NCI-H82 treated with DMSO at 0.1 percent for 48 hours (cell line): ENCODE results near the gene LGR4.
A peak's percentile ranks its signal among the peaks of the same experiment; 100 is the strongest.

Source experiments
- DNase-seq: peaks from one replicate; lab custom pipeline; 2025; ENCODE audit not compliant: unreplicated experiment; lab: John Stamatoyannopoulos, UW

LGR4 gene

DNA sequence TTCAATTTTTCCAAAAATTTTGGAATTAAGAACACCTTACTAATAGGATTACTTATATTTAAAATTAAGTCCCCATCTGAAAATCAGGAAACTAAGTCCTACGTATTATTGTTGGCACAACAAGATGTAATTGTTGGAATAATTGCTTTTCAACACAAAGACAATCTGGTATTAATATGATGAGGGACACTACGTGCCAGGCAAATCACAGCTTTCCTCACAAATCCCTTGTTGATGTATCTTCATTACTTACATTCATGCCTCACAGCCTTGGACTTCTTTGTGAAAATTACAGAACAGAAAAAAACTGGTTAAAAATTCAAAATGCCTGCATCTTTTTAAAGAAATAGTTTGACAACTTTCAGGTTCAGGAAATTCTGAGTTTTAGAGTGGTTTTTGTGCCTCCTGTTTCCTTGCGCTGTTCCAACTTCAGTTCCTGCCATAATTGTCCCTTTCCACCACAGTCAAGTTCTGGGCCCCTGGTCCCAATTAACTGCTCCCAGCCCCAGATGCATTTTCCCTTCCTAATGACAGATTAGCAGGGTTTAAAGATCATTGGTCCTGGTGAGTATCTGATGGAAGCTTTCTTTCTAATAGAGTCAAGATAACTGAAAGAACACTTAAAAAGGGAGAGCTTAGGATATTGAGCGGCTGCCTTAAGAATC, 86.3 kb downstream of the LGR4 start:
- DNase-seq = peak; percentile 2

DNA sequence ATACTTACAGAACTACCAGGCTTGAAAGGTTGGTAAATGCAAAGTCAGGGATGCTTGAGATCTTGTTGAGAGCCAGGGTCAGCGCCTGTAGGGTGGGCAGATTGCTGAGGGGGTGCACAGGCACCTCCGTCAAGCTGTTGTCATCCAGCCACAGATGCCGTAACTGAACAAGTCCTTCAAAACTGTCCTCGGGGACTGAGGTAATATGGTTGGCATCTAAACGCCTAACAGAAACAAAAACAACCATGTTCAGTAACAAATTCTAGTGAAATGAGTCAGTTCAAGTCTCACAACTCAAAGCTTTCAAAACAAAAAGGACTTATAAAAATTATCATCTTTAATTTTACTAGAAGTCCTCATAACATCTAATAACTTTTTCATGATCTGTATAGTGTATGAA, 87.3 kb downstream of the LGR4 start:
- DNase-seq = no peak

DNA sequence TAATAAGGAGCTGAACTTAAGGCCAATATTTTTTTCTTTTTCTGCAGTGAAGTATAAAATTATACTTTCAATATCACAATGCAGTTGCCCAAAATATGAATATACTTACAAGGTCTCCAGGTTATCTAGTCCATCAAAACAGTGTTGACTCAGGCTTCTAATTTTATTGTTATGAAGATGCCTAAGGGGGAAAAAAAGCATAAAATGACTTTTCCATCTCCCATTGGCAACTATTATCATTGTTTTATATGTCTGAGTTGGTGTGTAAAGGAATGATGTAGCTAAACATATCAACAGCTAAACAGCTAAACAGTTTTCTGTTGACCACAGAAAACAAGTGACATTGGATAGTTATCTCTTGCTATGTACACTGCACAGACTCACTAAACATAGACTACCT, 88.4 kb downstream of the LGR4 start:
- no peak for DNase-seq

DNA sequence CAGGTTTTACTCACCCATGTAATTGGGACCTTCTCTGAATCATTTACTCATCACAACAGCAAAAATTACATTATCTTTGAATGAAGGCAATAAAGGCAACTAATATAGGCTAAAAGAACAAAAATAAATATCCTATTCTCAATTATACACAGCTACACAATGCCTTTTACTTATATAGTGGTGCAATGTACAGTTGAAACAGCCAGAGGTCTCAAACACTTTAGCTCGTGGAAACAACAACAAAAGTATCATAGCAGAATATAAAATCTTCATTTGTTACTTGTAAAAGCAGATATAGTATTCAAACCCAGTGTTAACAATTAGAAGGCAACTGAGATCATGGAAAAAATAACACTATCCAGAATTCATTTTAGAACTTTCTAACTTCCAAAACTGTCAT, 88.9 kb downstream of the LGR4 start:
- DNase-seq = no peak

DNA sequence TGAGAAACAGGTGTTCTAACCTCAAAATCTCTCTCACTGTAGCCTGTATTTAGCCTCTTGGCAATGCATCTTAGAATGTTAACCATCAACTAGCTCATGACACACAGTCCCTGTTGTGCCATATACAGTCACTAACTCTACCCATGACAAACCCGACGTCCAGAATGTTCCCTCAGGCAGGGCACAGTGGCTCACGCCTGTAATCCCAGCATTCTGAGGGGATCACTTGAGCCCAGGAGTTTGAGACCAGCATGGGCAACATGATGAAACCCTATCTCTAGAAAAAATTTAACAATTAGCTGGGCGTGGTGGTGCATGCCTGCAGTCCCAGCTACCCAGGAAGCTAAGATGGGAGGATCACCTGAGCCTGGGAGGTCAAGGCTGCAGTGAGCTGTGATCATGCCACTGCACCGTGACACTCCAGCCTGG, 91.3 kb downstream of the LGR4 start:
- no peak for DNase-seq

DNA sequence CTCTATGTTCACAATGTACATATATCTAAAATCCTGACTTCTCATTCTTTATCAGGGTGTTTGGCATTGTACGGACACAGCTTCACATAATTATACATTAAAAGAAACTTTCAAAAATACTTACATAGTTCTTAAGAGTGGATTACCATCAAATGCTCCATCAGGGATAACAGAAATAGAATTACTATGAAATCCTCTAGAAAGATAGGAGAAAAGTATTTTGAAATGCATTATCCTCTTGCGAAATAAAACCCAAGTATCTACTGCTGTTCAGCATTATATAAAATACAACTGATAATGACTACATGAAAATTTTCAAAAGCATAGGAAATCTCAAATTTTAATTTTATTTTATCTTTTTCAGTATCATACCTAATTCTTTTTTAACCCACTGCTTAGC, 91.8 kb downstream of the LGR4 start:
- no peak for DNase-seq

DNA sequence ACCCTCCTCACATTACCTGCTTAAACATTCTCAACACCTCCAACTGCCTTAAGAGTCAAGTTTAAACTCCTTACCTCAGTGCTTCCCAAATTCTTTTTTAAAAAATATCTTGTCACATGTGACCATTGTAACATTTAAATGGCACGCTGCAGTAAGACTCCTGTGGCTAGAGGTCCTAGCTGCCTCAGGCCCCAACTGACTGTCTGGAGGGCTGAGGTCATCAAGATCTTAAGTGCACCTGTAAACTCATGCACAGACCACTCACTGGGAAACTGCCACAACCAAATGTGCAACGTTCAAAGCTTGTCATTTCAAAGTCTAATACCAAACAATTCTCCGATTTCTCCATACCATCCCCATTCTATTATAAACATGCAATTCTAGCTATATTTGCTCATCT, 93.1 kb downstream of the LGR4 start:
- no peak for DNase-seq

DNA sequence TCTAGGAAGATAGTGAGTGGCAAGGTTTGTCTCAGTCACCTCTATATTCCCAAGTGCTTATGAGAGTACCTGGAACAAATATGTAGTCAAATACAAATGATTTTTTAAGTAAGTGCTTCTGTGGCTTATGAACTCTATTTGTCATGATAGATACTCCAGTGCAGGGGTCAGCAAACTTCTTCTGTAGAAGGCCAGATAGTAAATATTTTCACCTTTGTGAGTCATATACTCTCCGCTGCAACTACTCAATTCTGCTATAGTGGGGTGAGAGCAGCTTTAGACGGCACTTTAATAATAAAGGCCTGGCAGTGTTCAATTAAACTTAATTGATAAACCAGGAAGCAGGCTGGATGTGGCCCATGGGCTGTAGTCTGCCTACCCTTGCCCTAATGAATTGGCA, 97.2 kb downstream of the LGR4 start:
- DNase-seq = no peak

DNA sequence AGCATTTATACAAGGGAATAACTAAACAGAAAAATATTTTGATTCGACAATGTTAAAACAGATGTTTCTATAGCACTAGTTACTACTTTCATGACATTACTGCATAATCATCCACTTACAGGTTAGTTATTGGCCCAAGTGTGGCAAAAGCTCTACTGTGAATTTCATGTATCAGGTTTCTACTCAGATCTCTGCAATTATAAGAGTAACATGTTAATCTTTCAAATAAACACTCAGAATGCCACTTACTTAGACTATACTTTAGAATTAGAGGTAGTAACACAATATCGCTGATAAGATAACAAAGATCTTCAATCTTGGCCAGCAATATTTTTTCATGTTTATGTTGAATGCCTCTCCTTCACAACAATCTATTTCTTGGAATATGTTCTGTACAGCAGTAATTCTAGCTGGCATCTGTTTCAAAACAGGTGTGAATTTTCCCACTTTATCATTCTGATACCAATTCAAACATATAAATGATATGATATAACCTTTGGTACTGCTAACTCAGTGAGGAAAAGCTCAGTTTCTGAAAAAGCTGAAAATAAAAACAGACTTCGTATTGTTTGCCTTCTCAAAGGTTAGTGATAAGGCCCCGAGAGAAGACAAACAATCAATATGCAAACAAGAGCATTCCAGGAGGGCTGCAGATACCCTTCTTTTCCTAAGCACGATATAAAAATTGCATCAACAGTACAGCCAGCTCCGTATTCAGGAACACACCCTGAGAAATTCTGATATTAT, 98.6 kb downstream of the LGR4 start:
- DNase-seq = no peak

DNA sequence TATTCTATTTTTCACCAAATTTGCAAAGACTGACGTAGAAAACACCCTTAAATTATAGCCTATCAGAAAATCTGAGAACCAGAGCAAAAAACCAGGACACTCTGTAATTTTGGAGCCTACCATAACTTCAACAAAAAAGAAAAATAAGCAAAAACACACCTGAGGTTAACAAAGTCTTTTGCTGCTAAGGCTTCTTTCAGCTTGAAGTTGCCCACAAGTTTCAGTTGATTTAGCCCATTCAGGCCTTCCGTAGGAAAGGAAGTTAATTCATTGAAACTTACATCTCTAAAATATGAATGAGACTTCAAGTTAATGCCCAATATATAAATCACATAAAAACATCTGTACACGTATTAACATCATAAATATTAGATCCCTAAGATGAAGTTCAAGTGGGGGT, 99.2 kb downstream of the LGR4 start:
- DNase-seq = no peak

DNA sequence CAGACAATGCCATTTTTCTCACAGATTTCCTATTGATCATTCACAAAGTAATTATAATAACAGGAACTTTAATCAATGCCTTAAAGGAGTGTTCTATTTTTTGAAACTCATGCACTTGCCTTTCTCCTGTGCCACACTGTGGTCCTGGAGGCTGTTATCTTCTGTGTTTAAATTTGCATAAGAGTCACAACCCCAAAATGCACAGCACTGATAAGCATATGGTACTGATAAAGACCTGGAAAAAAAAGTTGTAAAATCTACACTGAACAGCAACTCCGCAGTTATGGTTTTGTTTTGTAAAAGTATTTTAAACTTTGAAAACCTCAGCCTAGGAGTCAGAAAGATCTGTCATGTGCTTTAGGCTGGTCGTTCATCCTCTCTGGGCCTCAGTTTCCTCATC, 100.4 kb downstream of the LGR4 start:
- no peak for DNase-seq

DNA sequence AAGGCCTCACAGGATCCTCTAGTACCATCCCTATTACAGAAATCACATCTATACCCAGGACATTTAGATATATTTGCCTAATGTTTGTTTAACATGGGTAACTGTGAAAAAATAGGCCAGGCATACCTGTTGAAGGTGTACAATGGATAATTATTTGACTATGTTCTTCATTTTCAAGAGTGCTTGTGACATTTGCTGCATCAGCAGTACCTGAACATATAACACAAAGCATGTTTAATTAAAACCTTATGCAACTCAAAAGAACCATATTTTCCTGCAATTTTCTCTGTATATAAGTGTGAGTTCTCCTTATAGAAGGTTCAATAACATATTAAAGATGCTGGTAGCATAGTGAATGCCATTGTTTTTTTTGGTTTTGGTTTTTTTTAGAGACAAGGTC, 101.1 kb downstream of the LGR4 start:
- no peak for DNase-seq

DNA sequence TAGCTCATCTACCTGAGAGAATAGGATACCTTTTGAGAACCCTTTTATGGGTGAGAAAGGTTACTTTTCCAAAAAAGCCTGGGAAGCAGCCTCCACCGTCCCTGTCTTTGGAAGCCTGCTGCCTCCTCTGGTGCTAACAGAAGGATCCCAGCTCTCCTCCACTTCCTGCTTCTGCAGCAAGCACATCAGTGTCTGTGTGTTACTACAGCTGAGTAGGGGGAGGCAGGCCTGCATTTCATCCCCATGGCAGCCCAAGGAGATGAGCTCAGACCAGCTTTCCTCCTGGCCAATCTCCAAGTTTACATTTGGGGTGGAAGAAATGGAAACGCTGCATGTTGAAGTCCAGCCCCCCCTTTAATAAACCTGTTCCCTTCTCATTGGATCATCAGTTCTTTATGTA, 102.2 kb downstream of the LGR4 start:
- DNase-seq = no peak

DNA sequence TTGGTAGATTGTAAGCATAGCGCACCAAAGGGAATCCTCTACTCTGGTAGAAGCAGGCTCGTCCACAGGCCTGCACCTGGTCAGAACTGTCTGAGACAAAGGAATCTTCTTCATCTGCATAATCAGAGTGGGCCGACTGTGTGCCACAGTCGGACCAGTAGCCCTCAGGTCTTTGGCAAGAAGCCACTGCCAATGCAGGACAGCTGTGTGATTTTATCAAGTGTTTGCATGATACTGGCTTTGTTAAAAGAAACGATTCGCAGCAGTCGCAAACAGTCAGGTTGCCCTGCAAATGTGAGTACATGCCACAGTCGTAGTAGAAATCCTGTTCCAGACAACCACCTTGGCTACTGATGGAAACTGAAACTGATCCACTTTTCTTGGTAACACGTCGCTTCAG, 104.7 kb downstream of the LGR4 start:
- DNase-seq = no peak

DNA sequence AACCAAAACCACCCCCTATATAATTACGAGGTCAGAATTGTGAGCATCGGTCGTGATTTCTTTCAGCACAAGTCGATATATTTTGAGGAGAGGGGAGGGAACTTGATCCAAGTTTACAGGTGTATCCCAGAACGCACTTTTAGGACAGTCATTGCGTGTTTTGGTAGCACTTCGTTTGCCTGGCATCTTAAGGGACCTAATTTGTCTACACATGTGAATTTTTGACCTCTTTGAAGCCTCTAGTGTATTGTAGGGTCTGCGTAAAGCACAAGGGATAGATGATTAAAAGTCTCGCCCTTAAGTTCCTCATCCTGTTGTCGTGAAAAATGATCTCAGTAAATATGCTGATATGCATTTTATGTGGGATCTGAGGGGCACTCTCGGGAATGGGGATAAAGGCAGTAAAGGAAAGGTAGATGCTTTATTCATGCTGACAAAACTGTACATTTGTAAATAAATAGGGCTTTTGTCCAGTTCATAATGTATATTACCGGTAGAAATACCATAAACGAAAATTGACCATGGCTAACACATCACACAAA, 108.9 kb downstream of the LGR4 start:
- DNase-seq = no peak

DNA sequence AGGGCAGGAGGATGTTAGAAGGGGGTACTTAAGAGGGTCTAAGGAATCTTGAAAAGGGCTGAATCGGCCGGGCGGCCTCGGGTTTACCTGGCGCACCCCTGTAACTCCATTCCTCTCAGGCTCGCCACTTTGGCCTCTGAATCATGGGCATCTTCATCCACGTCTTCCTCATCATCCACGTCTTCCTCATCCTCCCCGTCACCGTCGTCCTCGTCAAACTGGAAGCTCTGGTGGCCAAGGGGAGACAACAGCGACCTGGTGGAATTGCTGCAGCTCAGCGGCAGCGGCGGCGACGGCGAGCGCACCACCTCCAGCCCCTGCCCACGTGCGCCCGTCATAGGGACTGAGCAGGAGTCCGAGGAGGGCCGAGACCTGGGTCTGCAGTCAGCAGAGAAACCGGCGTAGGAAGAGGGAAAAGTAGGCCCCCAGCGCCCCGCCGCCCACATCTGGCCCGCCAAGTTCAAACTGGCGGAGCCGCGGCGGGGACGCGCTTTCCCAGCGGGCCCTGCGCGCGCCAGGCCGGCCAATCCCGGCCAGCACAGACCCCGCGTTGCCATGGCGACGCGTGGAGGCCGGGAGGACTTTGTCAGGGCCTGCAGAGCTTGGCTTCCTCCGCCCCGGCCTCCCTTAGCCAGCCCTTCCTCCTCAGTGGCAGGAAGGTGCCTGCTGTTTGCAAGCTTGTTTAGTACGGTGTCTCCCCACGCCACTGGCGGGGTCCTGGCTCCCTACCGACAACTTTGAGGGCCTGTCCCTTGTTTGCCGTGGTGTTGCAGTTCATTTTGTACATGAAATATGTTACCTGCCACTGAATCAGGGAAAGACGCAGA, 109.6 kb downstream of the LGR4 start, which contains the start of gene CCDC34:
TSS of gene CCDC34 (minus strand) at position 467 of the 827 bp plus-strand sequence. CDS start at position 446, 21 bp downstream.
- DNase-seq = peak; percentile 45

DNA sequence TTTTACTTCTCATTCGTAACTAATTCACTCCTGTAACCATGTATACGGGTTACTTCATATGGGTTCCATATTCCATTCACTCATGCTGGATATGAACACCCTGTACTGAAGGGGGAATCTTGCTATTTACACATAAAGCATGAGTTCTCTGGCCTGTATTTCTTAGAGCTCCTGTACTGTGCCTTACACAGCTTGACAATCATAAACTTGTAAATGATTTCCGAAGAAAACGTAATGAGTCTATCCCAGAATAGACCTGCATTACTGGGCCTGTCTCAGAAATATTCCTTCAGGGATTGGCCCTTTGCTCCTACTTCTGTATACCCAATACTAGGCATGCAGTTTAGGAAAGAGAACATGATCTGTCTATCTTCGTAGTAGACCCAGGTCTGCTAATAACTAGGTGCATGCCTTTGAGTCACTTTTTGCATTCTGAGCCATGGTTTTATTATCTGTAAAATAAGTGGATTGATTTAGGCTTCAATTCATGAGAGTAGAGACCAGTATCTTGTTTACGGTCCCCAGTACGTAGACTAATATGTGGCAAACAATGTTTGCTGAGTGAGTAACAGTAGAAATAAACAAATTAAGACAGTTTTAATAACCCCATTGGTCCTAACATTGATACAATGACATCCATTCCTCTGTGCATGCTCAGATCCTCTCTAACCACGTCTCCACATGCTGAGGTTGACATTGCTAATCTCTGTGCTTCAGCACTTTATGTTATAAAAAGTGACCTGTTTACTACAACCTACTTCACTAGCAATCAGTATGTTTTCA, 110.8 kb downstream of the LGR4 start:
- DNase-seq = no peak

DNA sequence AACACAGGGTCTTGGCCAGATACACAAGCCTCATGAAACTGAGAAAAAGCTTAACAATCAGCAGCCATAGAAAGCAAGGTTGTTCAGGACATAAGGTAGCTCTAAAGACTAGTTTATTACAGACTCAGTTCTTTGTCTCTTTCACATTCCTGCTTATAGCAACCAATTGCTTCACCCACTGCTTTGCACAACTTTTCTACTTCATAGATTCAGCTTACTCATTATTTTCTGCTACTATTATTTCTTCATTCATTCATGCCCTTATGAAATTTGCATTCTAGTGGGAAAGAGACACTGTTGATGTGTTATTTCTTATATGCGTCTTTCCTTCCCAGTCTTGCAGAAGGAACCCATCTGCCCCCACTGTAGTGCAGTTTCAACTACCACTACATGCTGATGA, 114.3 kb downstream of the LGR4 start:
- no peak for DNase-seq

DNA sequence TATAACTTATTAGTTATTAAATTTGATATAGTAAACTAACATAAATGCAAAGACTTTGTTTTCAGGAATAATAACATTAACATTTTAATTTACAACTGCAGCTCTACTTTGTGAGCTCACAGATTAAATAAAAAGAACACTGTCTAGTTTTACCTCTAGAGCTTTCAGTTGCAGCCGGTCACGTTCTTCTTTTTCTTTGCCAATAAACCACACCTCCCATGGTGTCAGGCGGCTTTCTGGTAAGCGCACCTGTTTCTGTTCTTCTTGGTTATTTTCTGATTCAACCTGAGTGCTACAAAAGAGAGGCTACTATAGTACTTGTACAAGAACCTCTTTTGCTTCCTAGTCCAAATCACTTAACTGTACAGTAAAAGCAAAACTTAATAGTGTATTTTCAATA, 115.3 kb downstream of the LGR4 start:
- no peak for DNase-seq

DNA sequence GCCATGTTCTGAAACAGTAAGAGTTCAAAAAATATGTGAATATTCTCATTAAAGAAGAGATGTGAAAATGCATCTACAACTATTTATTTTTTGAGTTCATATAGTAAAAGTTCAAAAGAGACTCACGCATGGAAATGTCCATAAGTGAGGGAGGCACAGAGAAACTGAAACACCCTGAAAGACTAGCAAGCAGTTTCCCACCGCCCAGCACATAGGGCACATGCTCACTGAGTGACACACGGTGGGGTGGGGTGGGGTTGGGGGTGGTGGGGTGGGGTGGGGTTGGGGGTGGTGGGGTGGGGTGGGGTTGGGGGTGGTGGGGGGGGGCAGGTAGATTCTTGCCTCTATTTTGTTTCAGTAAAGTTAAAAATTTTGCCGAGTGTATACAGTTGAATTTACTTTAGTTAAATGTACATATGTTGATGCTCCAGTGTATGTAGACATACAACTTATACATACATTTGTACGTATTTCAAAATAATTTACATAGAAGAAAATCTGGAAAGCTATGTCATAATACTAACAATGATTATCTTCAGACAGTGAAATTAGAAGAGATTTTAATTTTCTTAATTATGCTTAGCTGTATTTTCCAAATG, 115.9 kb downstream of the LGR4 start:
- DNase-seq = no peak
